HG03159 (cell line): Measurements from ENCODE around the gene RINL.

Source experiments
- ATAC-seq: cut with Tn5 transposase; IDR thresholded peaks from one replicate; pipeline ENCODE4 v1.9.1; 2021; ENCODE audit warnings: mild to moderate bottlenecking, moderate library complexity; ENCODE audit not compliant: unreplicated experiment

The RINL gene

GRCh38 chr19:38877781-38878574 lies at the start of gene RINL:
Gene RINL (minus strand): TSS chr19:38878275. CDS start chr19:38876742, 1,533 bp downstream.
- no peak for ATAC-seq

DNA sequence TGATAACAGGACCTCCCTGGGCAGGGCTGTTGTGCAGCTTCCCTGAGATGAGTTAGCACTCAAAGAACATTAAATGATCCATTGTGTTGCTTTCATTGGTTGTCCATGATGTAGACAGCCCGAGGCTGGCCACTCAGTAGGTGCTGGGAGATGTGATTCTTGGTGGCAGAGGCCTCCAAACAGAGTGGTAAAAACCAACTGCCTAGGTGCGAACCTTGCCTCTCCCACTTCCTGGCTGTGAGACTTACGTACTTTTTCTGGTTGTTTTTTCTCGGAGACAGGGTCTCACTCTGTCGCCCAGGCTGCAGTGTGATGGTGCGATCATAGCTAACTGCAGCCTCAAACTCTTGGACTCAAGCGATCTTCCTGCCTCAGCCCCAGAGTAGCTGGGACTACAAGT lies 46.3 kb upstream of the RINL start:
- no peak for ATAC-seq

DNA sequence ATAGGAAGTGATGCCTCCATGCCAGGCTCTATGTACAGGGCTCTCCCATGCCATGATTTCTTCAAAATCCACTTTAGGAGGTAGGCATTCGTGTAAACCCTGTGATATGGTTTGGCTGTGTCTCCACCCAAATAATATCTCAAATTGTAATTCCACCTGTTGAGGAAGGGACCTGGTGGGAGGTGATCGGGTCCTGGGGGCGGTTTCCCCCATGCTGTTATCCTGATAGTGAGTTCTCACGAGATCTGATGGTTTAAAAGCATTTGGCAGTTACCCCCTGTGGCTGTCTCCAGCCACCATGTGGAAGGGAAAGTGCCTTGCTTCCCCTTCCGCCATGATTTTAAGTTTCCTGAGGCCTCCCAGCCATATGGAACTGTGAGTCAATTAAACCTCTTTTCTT lies 44.4 kb upstream of the RINL start:
- no peak for ATAC-seq

GRCh38 chr19:38921420-38922274 lies 43.6 kb upstream of the RINL start:
- ATAC-seq = no peak

DNA sequence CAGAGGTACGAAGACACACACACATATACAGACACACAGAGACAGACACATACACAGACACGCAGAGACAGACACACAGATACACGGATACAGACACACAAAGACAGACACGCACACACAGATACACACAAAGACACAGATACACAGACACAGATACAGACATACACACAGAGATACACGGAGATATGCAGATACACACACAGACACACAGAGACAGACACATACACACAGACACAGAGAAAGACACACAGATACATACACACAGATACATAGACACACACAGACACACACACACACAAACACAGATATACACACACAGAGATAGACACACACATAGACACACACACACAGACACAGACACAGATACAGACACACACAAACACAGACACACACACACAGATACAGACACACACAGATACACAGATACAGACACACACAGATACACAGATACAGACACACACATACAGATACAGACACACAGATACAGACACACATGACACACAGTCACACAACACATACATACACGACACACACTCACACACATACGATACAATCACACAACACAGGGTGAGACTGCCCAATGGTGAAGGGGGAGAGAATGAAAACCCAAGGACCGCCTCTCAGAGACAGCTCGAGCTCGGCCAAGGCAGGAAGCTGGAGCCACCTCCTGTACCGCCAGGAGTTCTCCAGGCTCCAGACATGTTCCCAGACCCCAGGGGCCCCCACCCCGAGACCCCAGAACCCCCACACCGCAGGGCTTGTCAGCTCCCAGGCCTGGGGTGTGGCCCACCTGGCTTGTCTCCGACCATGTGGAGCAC lies 42.7 kb upstream of the RINL start:
- no peak for ATAC-seq

DNA sequence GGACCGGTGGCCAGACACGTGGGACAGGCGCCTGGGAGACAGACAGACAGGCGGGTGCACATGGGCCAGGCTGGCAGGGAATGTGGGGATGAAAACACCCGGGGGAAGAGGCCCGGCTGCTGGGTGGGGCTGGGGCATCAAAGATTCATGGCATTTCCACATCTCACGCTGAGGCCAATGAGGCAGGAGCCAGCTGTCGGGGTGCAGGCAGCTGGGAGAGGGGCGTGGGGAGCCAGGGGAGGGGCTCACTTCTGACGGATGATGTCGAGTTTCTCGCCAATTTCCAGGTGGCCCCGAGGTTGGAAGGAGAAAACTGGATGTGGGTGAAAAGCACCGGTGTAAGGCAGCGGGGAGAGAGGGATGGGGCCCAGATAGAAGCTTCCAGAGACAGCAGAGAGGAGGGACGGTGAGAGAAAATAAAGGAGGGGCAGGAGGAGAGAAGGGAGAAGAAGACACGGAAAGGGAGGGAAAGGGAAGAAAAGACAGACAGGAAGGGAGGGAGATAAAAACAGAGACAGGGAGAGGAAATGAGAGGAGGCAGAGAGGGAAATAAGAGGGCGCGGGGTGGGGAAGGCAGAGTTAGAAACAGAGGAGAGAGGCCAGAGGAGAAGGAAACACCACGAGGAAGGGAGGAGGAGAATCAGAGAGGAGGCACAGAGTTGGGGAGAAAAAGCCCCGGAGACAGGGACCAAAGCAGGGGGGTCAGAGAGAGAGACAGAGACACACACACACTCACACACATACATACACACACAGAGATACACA lies 41.9 kb upstream of the RINL start:
- ATAC-seq = no peak

GRCh38 chr19:38918526-38918925 lies 40.5 kb upstream of the RINL start:
- ATAC-seq = no peak

DNA sequence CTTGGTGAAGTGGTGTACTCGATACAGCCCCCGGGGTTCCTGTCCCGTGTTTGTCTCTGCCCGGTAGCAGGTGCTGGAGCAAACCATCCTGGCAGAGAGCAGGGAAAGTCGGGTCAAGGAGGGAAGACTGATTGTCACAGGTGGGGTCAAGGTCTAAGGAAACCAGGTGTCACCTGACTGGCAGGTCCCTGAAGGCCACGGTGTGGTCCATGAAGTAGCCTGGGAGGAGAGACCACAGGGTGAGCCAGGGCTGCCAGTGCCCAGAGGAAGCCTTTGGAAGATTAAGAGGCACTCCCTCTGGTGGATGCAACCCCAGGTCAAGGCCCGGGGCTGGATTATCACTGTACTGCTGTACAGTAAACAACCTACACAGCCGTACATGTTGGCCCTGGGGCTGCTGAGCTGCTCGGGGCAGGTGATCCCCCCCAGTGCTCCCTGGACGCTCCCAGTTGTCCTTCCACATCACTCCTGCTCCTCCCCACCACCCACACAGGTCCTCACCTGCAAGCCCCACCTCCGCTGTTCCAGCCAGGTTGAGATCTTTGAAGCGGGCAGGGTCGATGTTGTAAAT lies 39.9 kb upstream of the RINL start:
- no peak for ATAC-seq

- no peak for ATAC-seq
Observed at GRCh38 chr19:38917516-38917915, 39.4 kb upstream of the RINL start.

DNA sequence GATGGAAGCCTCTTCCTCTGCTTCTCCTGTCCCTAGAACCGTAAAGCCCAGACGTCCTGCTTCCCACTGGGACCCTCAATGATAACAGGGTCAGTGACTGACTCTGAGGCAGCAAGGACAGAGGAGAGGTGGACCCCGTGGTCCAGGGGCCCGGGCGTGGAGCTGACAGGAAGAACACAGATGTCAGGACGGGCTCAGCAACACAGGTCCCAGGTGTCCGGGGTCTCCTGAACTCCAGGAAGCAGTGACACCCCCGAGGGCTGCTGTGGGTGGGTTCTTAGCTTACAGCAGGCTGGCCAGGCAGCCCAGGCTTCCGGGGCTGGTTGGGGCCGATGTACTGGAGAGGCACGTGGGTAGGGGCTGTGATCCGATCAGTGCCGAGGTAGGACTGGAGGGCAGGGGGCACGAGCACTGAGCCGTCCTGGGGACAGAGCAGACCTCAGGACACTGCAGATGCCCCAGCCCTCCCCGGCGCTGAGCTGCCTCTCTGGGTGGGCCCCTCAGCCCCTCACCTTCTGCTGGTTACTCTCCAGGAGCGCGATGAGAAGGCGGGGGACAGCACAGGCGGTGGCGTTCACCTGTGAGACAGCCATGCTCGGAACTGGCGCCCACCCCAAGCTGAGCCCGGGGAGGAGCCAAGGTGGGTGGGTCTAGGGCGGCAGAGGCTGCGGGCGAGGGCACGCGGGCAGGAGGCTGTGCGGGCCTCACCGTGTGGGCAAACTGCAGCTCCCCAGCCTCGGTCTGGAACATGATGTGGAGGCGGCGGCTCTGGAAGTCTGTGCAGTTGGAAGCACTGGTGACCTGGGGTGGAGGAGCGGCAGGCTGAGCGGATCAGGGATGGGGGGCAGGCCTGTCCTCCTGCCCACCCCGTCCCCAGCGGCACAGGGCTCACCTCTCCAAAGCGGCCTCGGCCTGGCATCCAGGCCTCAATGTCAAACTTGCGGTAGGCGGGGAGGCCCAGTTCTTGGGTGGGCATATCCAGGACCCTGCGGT lies 37.5 kb upstream of the RINL start:
- no peak for ATAC-seq

GRCh38 chr19:38913958-38914357 lies 35.9 kb upstream of the RINL start:
- ATAC-seq = no peak

DNA sequence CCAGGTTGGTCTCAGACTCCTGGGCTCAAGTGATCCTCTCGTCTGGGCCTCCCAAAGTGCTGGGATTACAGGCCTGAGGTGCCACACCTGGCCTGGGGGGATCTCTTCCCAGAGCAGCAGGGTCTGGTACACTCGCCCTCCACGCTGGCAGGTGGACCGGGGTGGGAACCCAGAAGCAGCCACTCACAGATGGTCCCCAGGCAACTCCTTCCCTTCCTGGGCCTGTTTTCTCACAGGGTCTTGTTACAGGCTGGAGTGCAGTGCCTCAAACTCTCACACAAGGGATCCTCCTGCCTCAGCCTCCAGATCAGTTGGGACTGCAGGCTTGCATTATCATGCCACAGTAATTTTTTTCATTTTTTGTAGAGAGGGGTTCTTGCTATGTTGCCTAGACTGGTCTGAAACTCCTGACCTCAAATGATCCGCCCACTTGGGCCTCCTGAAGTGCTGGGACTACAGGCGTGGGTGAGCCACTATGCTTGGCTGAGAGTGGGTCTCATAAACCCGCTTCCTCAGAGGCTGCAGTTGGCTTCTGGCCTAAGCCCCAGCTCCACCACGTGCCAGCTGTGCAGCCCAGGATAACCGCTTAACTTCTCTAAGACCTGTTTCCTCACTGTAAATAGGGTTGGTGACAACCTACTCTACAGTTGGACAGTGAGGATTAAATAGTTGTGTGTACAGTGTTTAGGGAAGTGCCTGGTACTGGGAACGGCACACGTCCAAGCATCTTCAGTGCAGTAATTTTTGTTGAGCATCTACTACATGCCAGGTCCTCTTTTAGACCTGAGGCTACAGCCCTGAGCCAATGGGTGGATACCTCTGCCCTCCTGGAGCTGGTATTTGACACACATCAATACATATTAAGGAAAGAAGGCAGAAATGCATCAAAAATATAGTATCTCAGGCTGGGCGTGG lies 34.8 kb upstream of the RINL start:
- ATAC-seq = no peak

DNA sequence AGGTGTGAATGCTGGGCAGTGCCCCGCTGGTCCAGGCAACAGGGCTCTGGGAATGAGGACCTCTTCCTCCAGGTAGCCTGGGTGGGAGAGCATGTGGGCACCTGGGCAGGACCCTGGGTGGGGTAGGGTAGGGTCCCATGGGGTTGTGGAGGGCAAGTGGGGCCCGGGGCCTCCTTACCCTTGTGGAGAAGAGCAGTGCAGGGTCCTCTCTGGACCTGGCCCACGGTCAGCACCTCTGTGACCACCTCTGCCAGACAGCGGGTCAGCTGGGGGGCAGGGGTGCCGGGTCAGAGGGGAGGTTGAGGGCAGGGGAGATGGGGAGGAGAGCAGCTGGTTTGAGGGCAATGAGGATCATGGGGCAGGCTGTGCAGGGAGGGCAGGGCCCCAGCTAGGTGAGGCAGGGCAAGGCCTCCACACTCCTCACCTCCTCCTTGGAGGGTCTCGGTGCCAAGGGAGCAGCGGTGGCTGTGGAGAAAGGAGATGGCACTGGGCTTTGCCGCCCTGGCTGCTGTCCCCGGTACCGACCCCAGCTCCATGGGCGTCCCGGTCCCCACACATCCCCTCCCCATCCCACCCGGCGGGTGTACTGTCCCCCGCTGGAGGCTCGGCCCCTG lies 33.4 kb upstream of the RINL start:
- no peak for ATAC-seq

DNA sequence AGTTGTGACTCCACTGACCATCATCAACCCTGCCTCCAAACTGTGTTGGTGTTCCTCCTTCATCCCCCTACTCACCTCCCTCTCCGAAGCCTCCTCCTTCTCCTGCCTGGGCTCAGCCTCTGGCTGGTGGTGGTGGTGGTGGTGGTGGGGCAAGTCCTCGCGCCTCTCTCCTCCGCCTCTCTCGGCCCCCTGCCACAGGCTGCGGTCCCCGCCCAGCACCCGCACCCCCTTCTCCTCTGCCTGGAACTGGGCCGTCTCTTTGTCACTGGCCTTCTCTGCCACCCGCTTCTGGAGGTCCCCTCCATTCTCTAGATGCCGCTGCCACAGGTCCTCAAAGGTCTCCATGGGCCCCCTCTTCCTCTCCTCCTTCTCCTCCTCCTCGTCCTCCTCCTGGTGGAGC lies 32.4 kb upstream of the RINL start:
- ATAC-seq = no peak

DNA sequence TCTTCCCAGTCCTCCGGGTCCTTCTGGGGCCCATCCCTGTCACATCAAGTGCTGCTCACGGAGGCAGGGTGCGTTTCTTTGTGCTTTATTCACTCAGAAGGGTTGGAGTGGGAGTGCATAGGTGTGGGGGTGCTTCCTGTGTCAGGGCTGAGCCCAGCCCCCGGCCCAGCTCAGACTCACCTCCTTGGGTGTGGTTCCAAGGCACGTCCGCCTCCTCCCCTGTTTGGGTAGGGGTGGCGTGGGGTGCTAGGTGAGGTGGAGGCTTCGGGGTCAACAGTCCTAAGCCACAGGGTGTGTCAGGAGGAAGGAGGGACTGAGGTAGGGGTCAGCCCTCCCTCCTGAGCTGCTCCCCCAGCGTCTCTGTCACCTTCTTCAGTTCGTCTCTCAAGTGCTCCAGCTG lies 30.8 kb upstream of the RINL start:
- ATAC-seq = no peak

- no peak for ATAC-seq
Observed at GRCh38 chr19:38907670-38908069, 29.6 kb upstream of the RINL start.

GRCh38 chr19:38907227-38907626 lies 29.2 kb upstream of the RINL start:
- no peak for ATAC-seq

DNA sequence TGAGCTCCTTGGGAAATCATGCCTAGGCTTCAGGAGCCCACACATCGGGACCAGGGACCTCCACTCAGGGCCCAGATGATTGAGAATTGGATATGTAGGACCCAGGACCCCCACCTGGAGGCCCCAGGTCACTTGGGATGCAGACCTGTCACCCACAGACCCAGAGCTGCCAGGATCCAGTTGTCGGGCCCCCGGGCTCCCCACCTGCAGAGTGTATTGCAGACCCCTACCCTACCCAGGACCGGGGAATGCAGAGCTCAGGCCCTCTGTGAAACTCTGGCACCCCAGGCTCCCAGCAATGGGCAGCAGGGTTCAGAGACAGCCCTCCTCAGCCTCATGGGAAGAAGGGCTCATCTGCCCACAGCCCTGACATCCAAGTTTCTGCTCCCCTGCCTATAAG lies 27.5 kb upstream of the RINL start:
- no peak for ATAC-seq
